Neuronal stem cell (in vitro differentiated cells): ENCODE data around the gene EMILIN3.
A peak's percentile ranks its signal among the peaks of the same experiment; 100 is the strongest.

Source experiments
- DNase-seq: peaks from one replicate; pipeline ENCODE4 v3.0.0-alpha.2; 2013; ENCODE audit warnings: low spot score
- H2AFZ ChIP-seq: one replicate; pipeline ENCODE4 v1.6.1; 2013; ENCODE audit warnings: mild to moderate bottlenecking, low read length, inconsistent platforms
- H2AK5ac ChIP-seq: 2 replicates; pipeline ENCODE4 v1.6.1; 2013; ENCODE audit warnings: low read depth, mild to moderate bottlenecking, inconsistent platforms, low read length, moderate library complexity, mixed read lengths
- H2BK120ac ChIP-seq: 2 replicates; pipeline ENCODE4 v1.6.1; 2013; ENCODE audit warnings: low read depth, mild to moderate bottlenecking, inconsistent platforms, low read length, moderate library complexity, mixed read lengths
- H2BK12ac ChIP-seq: one replicate; pipeline ENCODE4 v1.6.1; 2013; ENCODE audit warnings: low read length, inconsistent platforms
- H2BK15ac ChIP-seq: 2 replicates; pipeline ENCODE4 v1.6.1; 2013; ENCODE audit warnings: mild to moderate bottlenecking, low read length, inconsistent platforms, mixed read lengths
- H2BK5ac ChIP-seq: one replicate; pipeline ENCODE4 v1.6.1; 2013; ENCODE audit warnings: inconsistent platforms, mild to moderate bottlenecking, low read length, moderate library complexity
- H3K14ac ChIP-seq: one replicate; pipeline ENCODE4 v1.6.1; 2013; ENCODE audit warnings: low read length, inconsistent platforms
- H3K18ac ChIP-seq: 2 replicates; pipeline ENCODE4 v1.6.1; 2013; ENCODE audit warnings: low read length, inconsistent platforms
- H3K23ac ChIP-seq: 2 replicates; pipeline ENCODE4 v1.6.1; 2013; ENCODE audit warnings: low read depth, mild to moderate bottlenecking, mixed read lengths, low read length, inconsistent platforms; ENCODE audit not compliant: poor library complexity
- H3K27ac ChIP-seq: replicated peaks from 3 replicates; pipeline ENCODE4 v1.5.1; 2013; ENCODE audit warnings: low read length, inconsistent platforms
- H3K27me3 ChIP-seq, 3 experiments: 2 replicates each; pipeline ENCODE4 v1.6.1; 2013; ENCODE audit warnings: low read length in 3 of 3, mild to moderate bottlenecking in 2 of 3, inconsistent platforms in 1 of 3, low read depth in 1 of 3, mixed read lengths in 1 of 3, moderate library complexity in 1 of 3; ENCODE audit not compliant: control insufficient read depth in 3 of 3, insufficient read depth in 3 of 3
- H3K36me3 ChIP-seq, 2 donors: replicated peaks in 1 of 2; 2 replicates each; pipeline ENCODE4 v1.6.1; 2013; ENCODE audit warnings: low read length in 2 of 2; ENCODE audit not compliant: control insufficient read depth in 2 of 2, insufficient read depth in 2 of 2
- H3K4ac ChIP-seq: 2 replicates; pipeline ENCODE4 v1.6.1; 2013; ENCODE audit warnings: inconsistent platforms, mild to moderate bottlenecking, low read length, moderate library complexity
- H3K4me1 ChIP-seq, 2 donors: 1 replicate in 1 of 2; 2 replicates in 1 of 2; pipeline ENCODE4 v1.6.1; 2013; ENCODE audit warnings: low read length in 2 of 2, low read depth in 1 of 2; ENCODE audit not compliant: control insufficient read depth in 2 of 2, insufficient read depth in 1 of 2
- H3K4me2 ChIP-seq: one replicate; pipeline ENCODE4 v1.6.1; 2013; ENCODE audit warnings: mild to moderate bottlenecking, low read length, inconsistent platforms; ENCODE audit not compliant: insufficient read depth, poor library complexity, severe bottlenecking
- H3K4me3 ChIP-seq, 2 donors: 2 replicates each; pipeline ENCODE4 v1.5.1; 2013; ENCODE audit warnings: low read length in 2 of 2, mild to moderate bottlenecking in 2 of 2, inconsistent platforms in 1 of 2, moderate library complexity in 1 of 2
- H3K79me1 ChIP-seq: one replicate; pipeline ENCODE4 v1.6.1; 2013; ENCODE audit warnings: low read depth, mild to moderate bottlenecking, inconsistent platforms, low read length, moderate library complexity
- H3K9ac ChIP-seq: one replicate; pipeline ENCODE4 v1.6.1; 2013; ENCODE audit warnings: mild to moderate bottlenecking, low read depth, low read length, inconsistent platforms; ENCODE audit not compliant: poor library complexity
- H3K9me3 ChIP-seq, 2 donors: replicated peaks in 1 of 2; 2 replicates each; pipeline versions ENCODE3 to v1.6.1; 2013; ENCODE audit warnings: low read length in 2 of 2, mild to moderate bottlenecking in 2 of 2, inconsistent platforms in 1 of 2, low read depth in 1 of 2, mixed read lengths in 1 of 2, moderate library complexity in 1 of 2; ENCODE audit not compliant: control insufficient read depth in 2 of 2, insufficient read depth in 1 of 2
- H4K8ac ChIP-seq: one replicate; pipeline ENCODE4 v1.6.1; 2013; ENCODE audit warnings: low read depth, mild to moderate bottlenecking, inconsistent platforms, low read length, moderate library complexity
- H4K91ac ChIP-seq: one replicate; pipeline ENCODE4 v1.6.1; 2013; ENCODE audit warnings: low read length, low read depth, mild to moderate bottlenecking, inconsistent platforms; ENCODE audit not compliant: poor library complexity
- WGBS, 2 donors: extraction: QIAGEN DNeasy Blood & Tissue Kit; methylation state at CpG; one replicate each; pipeline ENCODE4 v1.1.7; 2013; ENCODE audit warnings: missing lambda C conversion rate in 2 of 2, mixed read lengths in 1 of 2; ENCODE audit not compliant: insufficient read length in 2 of 2, insufficient replicate concordance in 1 of 2; ENCODE audit errors: extremely low coverage in 2 of 2; 5-methylcytosine and 5-hydroxymethylcytosine counted together

EMILIN3 gene

DNA sequence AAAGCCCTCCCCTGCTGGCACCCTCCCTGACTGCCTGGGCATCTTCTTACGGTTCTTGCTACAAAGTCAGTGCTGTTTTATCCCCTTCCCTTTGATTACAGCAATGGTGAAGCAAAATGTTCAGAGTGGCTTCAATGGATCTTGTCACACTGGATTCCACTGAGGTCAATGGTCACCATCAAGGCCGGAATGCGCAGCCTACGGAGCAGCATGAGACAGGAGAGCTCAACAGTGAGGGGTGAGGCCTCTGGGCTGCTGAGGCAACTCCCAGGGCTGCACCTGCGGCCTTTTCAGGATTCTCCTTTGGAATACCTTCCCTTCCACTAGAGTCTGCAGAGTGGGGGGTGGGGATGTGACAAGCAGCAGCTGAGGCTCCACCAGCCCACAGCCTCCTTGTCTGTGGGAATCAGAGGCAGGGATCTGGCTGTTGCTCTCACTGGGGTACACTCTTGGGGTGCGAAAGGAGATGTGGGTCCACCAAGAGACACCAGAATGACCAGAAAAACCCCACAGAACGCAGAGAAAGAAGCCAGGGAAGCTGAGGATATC is 40.4 kb upstream of the EMILIN3 start:
- Histone ChIP-seq H3K4me3 (no peak overlapping the region), H2BK15ac (no peak overlapping the region), H3K4me2 (no peak overlapping the region), H3K4me1 (peaks cover 0 to 3% of the 10 kb centered on the region in 2 donors), H2BK120ac (no peak overlapping the region), H3K36me3 (peaks cover 53 to 99% of the 10 kb centered on the region in 2 donors), H3K27me3 (no peaks in the 10 kb centered on the region), H4K91ac (no peak overlapping the region), H2AFZ (no peak overlapping the region), H3K9me3 (no peaks in the 10 kb centered on the region), H3K79me1 (no peaks in the 10 kb centered on the region), H3K14ac (no peak overlapping the region), H3K4ac (no peak overlapping the region), H3K23ac (no peak overlapping the region), H4K8ac (no peak overlapping the region), H3K9ac (no peak overlapping the region), H2BK12ac (no peak overlapping the region), H2BK5ac (no peak overlapping the region), H2AK5ac (no peak overlapping the region), H3K18ac (no peak overlapping the region), H3K27ac (no peak overlapping the region)
- DNase-seq: no peak
- no CpG with 5 or more reads among the region's 7 CpGs for WGBS, 2 donors

DNA sequence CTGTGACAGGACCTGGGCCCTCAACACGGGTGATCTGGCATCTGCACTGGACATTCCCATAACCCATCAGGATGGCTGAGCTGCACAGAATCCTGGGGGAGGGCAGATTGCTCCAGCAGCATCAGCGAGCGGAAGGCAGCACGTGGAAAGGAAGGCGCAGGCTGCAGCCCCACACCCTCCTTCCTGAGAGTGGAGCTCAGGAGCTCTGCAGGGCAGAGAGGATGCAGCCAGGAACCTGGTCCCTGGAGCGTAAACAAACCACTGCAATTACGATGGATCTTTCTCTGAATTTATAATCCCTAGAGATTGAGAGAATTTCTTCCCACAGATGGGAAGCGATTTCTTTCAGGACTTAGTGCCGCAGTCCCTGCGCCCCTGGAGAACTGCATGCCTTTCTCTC is 39.7 kb upstream of the EMILIN3 start:
- Histone ChIP-seq H3K27ac (no peak overlapping the region), H2BK120ac (no peak overlapping the region), H3K4me2 (no peak overlapping the region), H3K9me3 (no peaks in the 10 kb centered on the region), H3K27me3 (no peaks in the 10 kb centered on the region), H2BK5ac (no peak overlapping the region), H2AK5ac (no peak overlapping the region), H3K4ac (no peak overlapping the region), H3K9ac (no peak overlapping the region), H3K4me3 (peak overlapping the region in 1 of 2 donors; percentile 54), H2BK15ac (no peak overlapping the region), H3K23ac (no peak overlapping the region), H4K8ac (no peak overlapping the region), H2AFZ (no peak overlapping the region), H3K14ac (no peak overlapping the region), H3K79me1 (no peaks in the 10 kb centered on the region), H3K4me1 (peaks cover 0 to 3% of the 10 kb centered on the region in 2 donors), H4K91ac (no peak overlapping the region), H3K18ac (no peak overlapping the region), H3K36me3 (peaks cover 50 to 92% of the 10 kb centered on the region in 2 donors), H2BK12ac (no peak overlapping the region)
- WGBS, 2 donors: no CpG with 5 or more reads among the region's 10 CpGs
- no peak for DNase-seq

DNA sequence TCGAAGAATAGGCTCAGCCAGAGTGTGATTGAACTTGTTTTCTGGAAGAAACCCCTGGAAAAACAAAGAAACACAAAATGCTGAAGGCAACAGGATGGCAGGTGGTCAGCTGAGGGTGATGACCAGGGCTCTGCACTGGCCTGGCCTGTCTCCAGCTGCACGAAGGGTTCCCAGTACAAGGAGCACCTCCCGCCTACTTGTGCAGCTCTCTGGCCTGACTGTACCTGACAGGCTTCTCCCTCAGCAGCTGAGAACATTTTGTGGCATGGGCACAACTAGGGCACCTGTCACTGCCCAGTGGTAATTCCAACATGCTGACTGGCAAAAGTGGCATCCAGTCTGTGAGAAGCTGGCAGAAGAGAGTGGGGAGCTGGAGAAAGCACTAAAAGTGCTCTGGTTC is 38.8 kb upstream of the EMILIN3 start:
- no peak overlapping the region for H3K4me3 ChIP-seq
- H3K27ac ChIP-seq: no peak overlapping the region
- no peak overlapping the region for H3K4me2 ChIP-seq
- DNase-seq: no peak
- peaks cover 45 to 83% of the 10 kb centered on the region in 2 donors for H3K36me3 ChIP-seq
- H2AFZ ChIP-seq: no peak overlapping the region
- no peak overlapping the region for H3K23ac ChIP-seq
- H3K27me3 ChIP-seq: no peaks in the 10 kb centered on the region
- no peaks in the 10 kb centered on the region for H3K79me1 ChIP-seq
- H3K4me1 ChIP-seq: no peaks in the 10 kb centered on the region
- no peak overlapping the region for H2BK5ac ChIP-seq
- H2BK120ac ChIP-seq: no peak overlapping the region
- no peak overlapping the region for H3K18ac ChIP-seq
- no peak overlapping the region for H3K4ac ChIP-seq
- WGBS, 2 donors: no CpG with 5 or more reads among the region's 3 CpGs
- no peaks in the 10 kb centered on the region for H3K9me3 ChIP-seq
- no peak overlapping the region for H3K14ac ChIP-seq
- no peak overlapping the region for H3K9ac ChIP-seq
- no peak overlapping the region for H2BK12ac ChIP-seq
- no peak overlapping the region for H2BK15ac ChIP-seq
- no peak overlapping the region for H2AK5ac ChIP-seq
- H4K91ac ChIP-seq: no peak overlapping the region
- no peak overlapping the region for H4K8ac ChIP-seq

DNA sequence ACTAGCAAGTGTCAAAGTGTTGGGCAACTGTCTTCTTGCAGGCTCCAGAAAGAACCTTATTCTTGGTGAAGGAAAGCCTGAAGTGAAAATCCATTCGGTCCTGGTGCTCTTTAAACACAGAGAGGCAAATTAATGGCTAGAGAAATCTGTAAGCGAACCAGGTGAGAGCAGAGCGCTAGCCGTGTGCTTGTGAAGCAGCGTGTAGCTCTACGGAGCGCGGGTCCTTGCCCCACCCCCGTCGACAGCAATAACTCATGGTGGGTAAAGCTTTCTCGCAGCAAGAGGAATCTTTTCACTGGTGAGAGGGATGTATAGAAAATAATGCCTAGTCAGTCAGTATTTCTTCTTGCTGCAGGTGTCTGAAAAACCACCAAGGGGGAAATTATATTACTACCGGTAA is 37.0 kb upstream of the EMILIN3 start:
- H2AK5ac ChIP-seq: no peak overlapping the region
- H2BK5ac ChIP-seq: no peak overlapping the region
- peaks cover 38 to 65% of the 10 kb centered on the region in 2 donors for H3K36me3 ChIP-seq
- H4K8ac ChIP-seq: no peak overlapping the region
- H3K9ac ChIP-seq: no peak overlapping the region
- no peaks in the 10 kb centered on the region for H3K9me3 ChIP-seq
- no peak overlapping the region for H3K18ac ChIP-seq
- H2BK15ac ChIP-seq: no peak overlapping the region
- H4K91ac ChIP-seq: no peak overlapping the region
- no peak overlapping the region for H3K4me3 ChIP-seq
- no peak overlapping the region for H3K23ac ChIP-seq
- no peaks in the 10 kb centered on the region for H3K4me1 ChIP-seq
- no peak overlapping the region for H3K4me2 ChIP-seq
- H3K27me3 ChIP-seq: no peaks in the 10 kb centered on the region
- no peak for DNase-seq
- no peak overlapping the region for H2BK12ac ChIP-seq
- no peak overlapping the region for H3K14ac ChIP-seq
- no peak overlapping the region for H2BK120ac ChIP-seq
- H3K27ac ChIP-seq: no peak overlapping the region
- WGBS, 2 donors: no CpG with 5 or more reads among the region's 12 CpGs
- H3K79me1 ChIP-seq: no peaks in the 10 kb centered on the region
- no peak overlapping the region for H3K4ac ChIP-seq
- no peak overlapping the region for H2AFZ ChIP-seq
